RCC 7860 (cell line): ENCODE results near the gene OAS1.
"Not testable (repeated sequence)": the region's sequence is repeated elsewhere in the genome, so short reads cannot be mapped to it uniquely, and the experiment has no call there.

ENCODE experiments used
- DNase-seq: peaks from one replicate; pipeline ENCODE4 v3.0.0-alpha.2; 2015; ENCODE audit warnings: low spot score
- FAIRE-seq: peaks from 2 replicates; lab custom pipeline; 2012; peaks lifted over from hg19 to GRCh38; lab: Jason Lieb, UNC

Gene OAS1

GRCh38 chr12:112933129-112933505 is 26.4 kb downstream of the OAS1 start:
- FAIRE-seq (no peak), DNase-seq (no peak)

GRCh38 chr12:112936264-112936663 is 29.5 kb downstream of the OAS1 start:
- no peak for FAIRE-seq
- no peak for DNase-seq

- FAIRE-seq, result no peak
- no peak for DNase-seq
These were observed 30.2 kb downstream of the OAS1 start for GRCh38 chr12:112936927-112937326.

GRCh38 chr12:112937741-112938719 is 31.3 kb downstream of the OAS1 start, which contains the start of gene OAS3:
Gene OAS3, plus strand, starts transcription at chr12:112938474. Its CDS starts 57 bp downstream, at chr12:112938531.
- FAIRE-seq (no peak), DNase-seq (peak; percentile 76)

- DNase-seq (no peak), FAIRE-seq (no peak)
These were observed 32.0 kb downstream of the OAS1 start for GRCh38 chr12:112938751-112939150.

GRCh38 chr12:112939761-112940381 is 33.1 kb downstream of the OAS1 start:
- DNase-seq (no peak), FAIRE-seq (no peak)

- FAIRE-seq, result no peak
- no peak for DNase-seq
These were observed 35.0 kb downstream of the OAS1 start for GRCh38 chr12:112941528-112942335.

GRCh38 chr12:112942572-112942971 is 35.8 kb downstream of the OAS1 start:
- DNase-seq (no peak), FAIRE-seq (no peak)

GRCh38 chr12:112944024-112944690 is 37.4 kb downstream of the OAS1 start:
- no peak for FAIRE-seq
- no peak for DNase-seq

- DNase-seq (no peak), FAIRE-seq (no peak)
These were observed 38.8 kb downstream of the OAS1 start for GRCh38 chr12:112945515-112945914.

GRCh38 chr12:112946236-112947000 is 39.7 kb downstream of the OAS1 start:
- no peak for FAIRE-seq
- no peak for DNase-seq

GRCh38 chr12:112947314-112947713 is 40.6 kb downstream of the OAS1 start:
- no peak for DNase-seq
- FAIRE-seq, result no peak

- FAIRE-seq (no peak), DNase-seq (no peak)
These were observed 41.0 kb downstream of the OAS1 start for GRCh38 chr12:112947761-112948160.

GRCh38 chr12:112948806-112949205 is 42.0 kb downstream of the OAS1 start:
- FAIRE-seq, result no peak
- DNase-seq, result no peak

- DNase-seq, result no peak
- FAIRE-seq, result no peak
These were observed 43.9 kb downstream of the OAS1 start for GRCh38 chr12:112950701-112951100.

- not testable (repeated sequence) for FAIRE-seq
These were observed 50.4 kb downstream of the OAS1 start for GRCh38 chr12:112957125-112957524.

GRCh38 chr12:112961074-112961473 is 54.3 kb downstream of the OAS1 start:
- DNase-seq (no peak), FAIRE-seq (no peak)

More at GRCh38 chr12:112957125-112957524, 50.4 kb downstream of the OAS1 start:
- DNase-seq, result not testable (repeated sequence)

GRCh38 chr12:112961536-112961935 is 54.8 kb downstream of the OAS1 start:
- no peak for FAIRE-seq
- no peak for DNase-seq

GRCh38 chr12:112962561-112962960 is 55.8 kb downstream of the OAS1 start:
- DNase-seq, result no peak
- no peak for FAIRE-seq
